GM12878 (cell line): ENCODE measurements around the gene OR51B6. TPM values are rescaled to one million over a fixed set of nuclear protein-coding genes. Genes with fewer than 3 reads are reported as not detected.

ENCODE experiments used
- ATAC-seq: fragments of 200-7000 bp; cut with Tn5 transposase; 3 replicates; pipeline ENCODE4 v1.9.1; 2020; ENCODE audit warnings: mild to moderate bottlenecking, moderate library complexity
- BruUV-seq: library from RNA; stranded (reverse); fragments of 400-500 nt; replicated peaks from 2 replicates; lab custom pipeline; 2021; lab: Mats Ljungman, UMichigan
- CTCF ChIA-PET: fragments of 300-600 bp; sonication (Branson Sonifier 250); formaldehyde crosslinking; extraction: SDS; loops from one replicate; lab custom pipeline; 2021; ENCODE audit warnings: inconsistent platforms; lab: Yijun Ruan, JAX
- POLR2A ChIA-PET: fragments of 350-600 bp; formaldehyde crosslinking; extraction: SDS; loops from one replicate; lab custom pipeline; 2021; ENCODE audit warnings: inconsistent platforms; lab: Charles Lee
- RAD21 ChIA-PET: fragments of 300-600 bp; sonication (Branson Sonifier 250); formaldehyde crosslinking; loops from one replicate; lab custom pipeline; 2023; ENCODE audit warnings: antibody characterized with exemption; ENCODE audit not compliant: unreplicated experiment; lab: Charles Lee
- SMC1A ChIA-PET: fragments of 300-600 bp; sonication (Branson Sonifier 250); formaldehyde crosslinking; loops from one replicate; lab custom pipeline; 2023; ENCODE audit not compliant: unreplicated experiment, uncharacterized antibody; lab: Charles Lee
- DNase-seq: peaks from one replicate; pipeline ENCODE4 v3.0.0-alpha.2; 2011; ENCODE audit warnings: low read depth, low spot score
- FAIRE-seq: peaks from 3 replicates; lab custom pipeline; 2011; peaks lifted over from hg19 to GRCh38; lab: Jason Lieb, UNC
- H2AFZ ChIP-seq: 2 replicates; pipeline ENCODE4 v1.6.0; 2011; ENCODE audit warnings: low read depth, low read length, control low read depth; ENCODE audit not compliant: control insufficient read depth
- H3K27ac ChIP-seq: 2 replicates; pipeline ENCODE4 v1.5.1; 2011; ENCODE audit warnings: control low read depth; ENCODE audit not compliant: control insufficient read depth, insufficient read depth
- H3K27me3 ChIP-seq, 2 experiments: replicated peaks in 1 of 2; 2 replicates each; pipeline versions ENCODE4 v1.6.0 to v1.6.1; 2011; ENCODE audit warnings: low read length in 1 of 2; ENCODE audit not compliant: control insufficient read depth in 2 of 2, insufficient read depth in 2 of 2
- H3K36me3 ChIP-seq, 2 experiments: 2 replicates each; pipeline ENCODE4 v1.5.1; 2011; ENCODE audit warnings: low read length in 1 of 2; ENCODE audit not compliant: control insufficient read depth in 2 of 2, insufficient read depth in 2 of 2
- H3K4me1 ChIP-seq: 2 replicates; pipeline ENCODE4 v1.6.1; 2011; ENCODE audit warnings: mild to moderate bottlenecking, low read length, moderate library complexity, mixed read lengths; ENCODE audit not compliant: control insufficient read depth, insufficient read depth
- H3K4me2 ChIP-seq: 2 replicates; pipeline ENCODE4 v1.6.0; 2011; ENCODE audit warnings: control low read depth; ENCODE audit not compliant: control insufficient read depth, insufficient read depth
- H3K4me3 ChIP-seq: fragments of 200-600 bp; sonication (generic); 2 replicates; pipeline ENCODE4 v1.5.1; 2016
- H3K79me2 ChIP-seq: 2 replicates; pipeline ENCODE4 v1.6.0; 2011; ENCODE audit warnings: low read length; ENCODE audit not compliant: control insufficient read depth, insufficient read depth
- H3K9ac ChIP-seq: 2 replicates; pipeline ENCODE4 v1.8.0; 2011; ENCODE audit warnings: low read length, control low read depth, mixed read lengths; ENCODE audit not compliant: control insufficient read depth, insufficient read depth
- H3K9me3 ChIP-seq: replicated peaks from 3 replicates; pipeline ENCODE4 v1.5.1; 2011; ENCODE audit warnings: mild to moderate bottlenecking, low read length; ENCODE audit not compliant: control insufficient read depth, insufficient read depth
- H4K20me1 ChIP-seq: 2 replicates; pipeline ENCODE4 v1.6.0; 2011; ENCODE audit not compliant: control insufficient read depth, insufficient read depth
- BRCA1 ChIP-seq: IDR thresholded peaks from 2 replicates; pipeline ENCODE4 v1.6.1; 2011; ENCODE audit warnings: low read depth, low read length, improper control_type of control experiment
- CBFB ChIP-seq: IDR thresholded peaks from 2 replicates; pipeline ENCODE4 v1.6.1; 2016; ENCODE audit warnings: antibody characterized with exemption, low read depth
- CREM ChIP-seq: IDR thresholded peaks from 2 replicates; pipeline ENCODE4 v1.6.1; 2014; ENCODE audit warnings: antibody characterized with exemption, low read depth
- EZH2 ChIP-seq: IDR thresholded peaks from 2 replicates; pipeline ENCODE4 v1.6.1; 2012; ENCODE audit warnings: low read depth, mild to moderate bottlenecking, control low read depth, inconsistent platforms, low read length, borderline replicate concordance; ENCODE audit not compliant: control insufficient read depth
- GATAD2B ChIP-seq: fragments of 450-650 bp; conservative IDR thresholded peaks from 2 replicates; pipeline ENCODE4 v1.6.1; 2017; ENCODE audit warnings: low read depth, mild to moderate bottlenecking, moderate library complexity
- JUND ChIP-seq: IDR thresholded peaks from 2 replicates; pipeline ENCODE4 v1.6.1; 2012; ENCODE audit warnings: low read depth, mild to moderate bottlenecking, low read length, improper control_type of control experiment, moderate library complexity
- PAX8 ChIP-seq: fragments of 450-650 bp; IDR thresholded peaks from 2 replicates; pipeline ENCODE4 v1.6.1; 2017; ENCODE audit warnings: mild to moderate bottlenecking, moderate library complexity
- RELA ChIP-seq: fragments of 450-650 bp; IDR thresholded peaks from 2 replicates; pipeline ENCODE4 v1.8.0; 2014; ENCODE audit warnings: borderline replicate concordance; ENCODE audit not compliant: partially characterized antibody
- RFX5 ChIP-seq: IDR thresholded peaks from 2 replicates; pipeline ENCODE4 v1.6.1; 2011; ENCODE audit warnings: low read depth, low read length, improper control_type of control experiment
- SMC3 ChIP-seq: IDR thresholded peaks from 2 replicates; pipeline ENCODE4 v1.6.1; 2011; ENCODE audit warnings: low read length, improper control_type of control experiment, borderline replicate concordance
- SREBF1 ChIP-seq: IDR thresholded peaks from 2 replicates; pipeline ENCODE4 v1.6.1; 2012; ENCODE audit warnings: mild to moderate bottlenecking, low read length
- SRF ChIP-seq, 2 experiments: IDR thresholded peaks; 2 replicates each; pipeline ENCODE4 v1.6.1; 2011; ENCODE audit warnings: low read depth in 2 of 2, low read length in 2 of 2, mild to moderate bottlenecking in 1 of 2, moderate library complexity in 1 of 2
- STAT3 ChIP-seq: IDR thresholded peaks from 2 replicates; pipeline ENCODE4 v1.6.1; 2011; ENCODE audit warnings: low read depth, low read length, improper control_type of control experiment
- TCF12 ChIP-seq: IDR thresholded peaks from 2 replicates; pipeline ENCODE4 v1.6.1; 2011; ENCODE audit warnings: low read depth, mild to moderate bottlenecking, low read length
- YY1 ChIP-seq: IDR thresholded peaks from 2 replicates; pipeline ENCODE4 v1.6.1; 2011; ENCODE audit warnings: low read depth, mild to moderate bottlenecking, low read length
- ZNF207 ChIP-seq: fragments of 450-650 bp; IDR thresholded peaks from 2 replicates; pipeline ENCODE4 v1.6.1; 2014; ENCODE audit warnings: antibody characterized with exemption, mild to moderate bottlenecking, borderline replicate concordance
- WGBS: methylation state at CpG from one replicate; pipeline ENCODE4 v1.1.6; 2016; ENCODE audit warnings: low lambda C conversion rate; ENCODE audit not compliant: insufficient replicate concordance, insufficient coverage; ENCODE audit errors: missing lambda C conversion rate; 5-methylcytosine and 5-hydroxymethylcytosine counted together
- in situ Hi-C: fragments of 300-500 bp; cut with MboI; formaldehyde crosslinking; loops from 9 replicates; pipeline ENCODE4 v1.14.3; 2018; ENCODE audit warnings: mixed read lengths
- intact Hi-C: fragments of 100-400 bp; cut with micrococcal nuclease; formaldehyde crosslinking; loops from one replicate; pipeline ENCODE4 v1.14.2; 2022; ENCODE audit not compliant: unreplicated experiment
- polyA plus RNA-seq, 11 experiments: library from polyadenylated mRNA; depleted of rRNA in 4 of 11; unstranded in 6 of 11; stranded (reverse) in 5 of 11; fragments of >200 nt; fragmentation: Nextera tagmentation in 4 of 11; fragmentation: Illumina TruSeq in 1 of 11; extraction: Ambion mirVana in 4 of 11; extraction: Trizol in 1 of 11; gene quantifications; 1 replicate in 1 of 11; 2 replicates in 10 of 11; pipeline versions ENCODE4 v1.2.1 to v1.2.3, GENCODE V29; 2011 to 2016; ENCODE audit warnings: inconsistent platforms in 2 of 11, missing spikeins in 2 of 11, low read depth in 1 of 11
- total RNA-seq, 4 experiments: library from RNA; depleted of rRNA in 3 of 4; stranded (reverse); fragments of >200 nt in 3 of 4; fragmentation: Illumina TruSeq in 1 of 4; extraction: Trizol in 1 of 4; gene quantifications; 2 replicates each; pipeline versions ENCODE4 v1.2.1 to v1.2.3, GENCODE V29; 2013 to 2021
- TF ChIP-seq, protein P1 (sequence below): fragments of 450-650 bp; IDR thresholded peaks from 2 replicates; pipeline ENCODE4 v1.6.1; 2017; ENCODE audit warnings: borderline replicate concordance
- TF ChIP-seq, protein P2 (sequence below): fragments of 450-650 bp; formaldehyde crosslinking; IDR thresholded peaks from 2 replicates; pipeline ENCODE4 v1.4.0; 2020; ENCODE audit warnings: mild to moderate bottlenecking, moderate library complexity
- TF ChIP-seq, protein P3 (sequence below): fragments of 450-650 bp; IDR thresholded peaks from 2 replicates; pipeline ENCODE4 v1.6.1; 2017; ENCODE audit warnings: mild to moderate bottlenecking, low read depth, inconsistent platforms; ENCODE audit not compliant: poor library complexity, severe bottlenecking

The OR51B6 gene
- total and polyA plus RNA-seq, 10 of the 15 experiments (the other 5 are each of a cell fraction or from before 2014, with no cell fraction given) = 0.17 TPM; not detected in 9

DNA sequence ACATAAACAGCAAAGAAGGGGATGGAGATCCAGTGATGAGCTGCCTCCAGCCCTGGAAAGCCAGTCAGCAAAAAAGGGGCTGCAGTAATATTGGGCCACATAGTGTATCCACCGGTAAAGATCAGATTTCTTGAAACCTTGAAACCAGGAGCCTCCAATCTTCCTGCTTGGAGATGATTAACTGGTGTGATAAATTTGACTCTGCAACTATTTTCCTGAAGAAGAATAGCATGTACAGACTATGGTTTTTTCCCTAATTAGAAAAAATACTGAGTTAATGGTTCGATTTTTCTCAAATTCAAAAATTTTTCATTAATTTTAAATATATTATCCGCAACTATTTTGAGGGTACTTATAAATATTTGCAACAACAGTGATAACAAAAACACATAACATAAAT is 27.1 kb upstream of the OR51B6 start, which contains the start of gene OR51B2:
Gene OR51B2 (minus strand): TSS at position 101 of the 400 bp plus-strand sequence. CDS start 0 bp downstream, at position 101.
- Histone ChIP-seq H3K27ac (no peak within 1 kb of the TSS), H3K4me3 (no peak within 1 kb of the TSS), H3K9me3 (no peaks in the 10 kb centered on the region), H2AFZ (no peak within 1 kb of the TSS), H3K79me2 (no peaks in the 10 kb centered on the region), H3K4me2 (no peak within 1 kb of the TSS), H3K9ac (no peak within 1 kb of the TSS), H3K36me3 (no peaks in the 10 kb centered on the region), H4K20me1 (no peaks in the 10 kb centered on the region), H3K4me1 (no peaks in the 10 kb centered on the region), H3K27me3 (no peaks in the 10 kb centered on the region)
- POLR2A ChIA-PET = no interaction called here
- SMC1A ChIA-PET = no interaction called here
- TF ChIP-seq TCF12 = no peak
- no peak for TF ChIP-seq YY1
- TF ChIP-seq, protein P1, sequence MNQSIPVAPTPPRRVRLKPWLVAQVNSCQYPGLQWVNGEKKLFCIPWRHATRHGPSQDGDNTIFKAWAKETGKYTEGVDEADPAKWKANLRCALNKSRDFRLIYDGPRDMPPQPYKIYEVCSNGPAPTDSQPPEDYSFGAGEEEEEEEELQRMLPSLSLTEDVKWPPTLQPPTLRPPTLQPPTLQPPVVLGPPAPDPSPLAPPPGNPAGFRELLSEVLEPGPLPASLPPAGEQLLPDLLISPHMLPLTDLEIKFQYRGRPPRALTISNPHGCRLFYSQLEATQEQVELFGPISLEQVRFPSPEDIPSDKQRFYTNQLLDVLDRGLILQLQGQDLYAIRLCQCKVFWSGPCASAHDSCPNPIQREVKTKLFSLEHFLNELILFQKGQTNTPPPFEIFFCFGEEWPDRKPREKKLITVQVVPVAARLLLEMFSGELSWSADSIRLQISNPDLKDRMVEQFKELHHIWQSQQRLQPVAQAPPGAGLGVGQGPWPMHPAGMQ = no peak
- TF ChIP-seq PAX8 = no peak
- no peak for TF ChIP-seq CREM
- no peak for TF ChIP-seq ZNF207
- TF ChIP-seq SMC3 = no peak
- TF ChIP-seq, protein P2, sequence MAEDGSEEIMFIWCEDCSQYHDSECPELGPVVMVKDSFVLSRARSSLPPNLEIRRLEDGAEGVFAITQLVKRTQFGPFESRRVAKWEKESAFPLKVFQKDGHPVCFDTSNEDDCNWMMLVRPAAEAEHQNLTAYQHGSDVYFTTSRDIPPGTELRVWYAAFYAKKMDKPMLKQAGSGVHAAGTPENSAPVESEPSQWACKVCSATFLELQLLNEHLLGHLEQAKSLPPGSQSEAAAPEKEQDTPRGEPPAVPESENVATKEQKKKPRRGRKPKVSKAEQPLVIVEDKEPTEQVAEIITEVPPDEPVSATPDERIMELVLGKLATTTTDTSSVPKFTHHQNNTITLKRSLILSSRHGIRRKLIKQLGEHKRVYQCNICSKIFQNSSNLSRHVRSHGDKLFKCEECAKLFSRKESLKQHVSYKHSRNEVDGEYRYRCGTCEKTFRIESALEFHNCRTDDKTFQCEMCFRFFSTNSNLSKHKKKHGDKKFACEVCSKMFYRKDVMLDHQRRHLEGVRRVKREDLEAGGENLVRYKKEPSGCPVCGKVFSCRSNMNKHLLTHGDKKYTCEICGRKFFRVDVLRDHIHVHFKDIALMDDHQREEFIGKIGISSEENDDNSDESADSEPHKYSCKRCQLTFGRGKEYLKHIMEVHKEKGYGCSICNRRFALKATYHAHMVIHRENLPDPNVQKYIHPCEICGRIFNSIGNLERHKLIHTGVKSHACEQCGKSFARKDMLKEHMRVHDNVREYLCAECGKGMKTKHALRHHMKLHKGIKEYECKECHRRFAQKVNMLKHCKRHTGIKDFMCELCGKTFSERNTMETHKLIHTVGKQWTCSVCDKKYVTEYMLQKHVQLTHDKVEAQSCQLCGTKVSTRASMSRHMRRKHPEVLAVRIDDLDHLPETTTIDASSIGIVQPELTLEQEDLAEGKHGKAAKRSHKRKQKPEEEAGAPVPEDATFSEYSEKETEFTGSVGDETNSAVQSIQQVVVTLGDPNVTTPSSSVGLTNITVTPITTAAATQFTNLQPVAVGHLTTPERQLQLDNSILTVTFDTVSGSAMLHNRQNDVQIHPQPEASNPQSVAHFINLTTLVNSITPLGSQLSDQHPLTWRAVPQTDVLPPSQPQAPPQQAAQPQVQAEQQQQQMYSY = no peak
- TF ChIP-seq STAT3 = no peak
- no peak for TF ChIP-seq CBFB
- TF ChIP-seq, protein P3, sequence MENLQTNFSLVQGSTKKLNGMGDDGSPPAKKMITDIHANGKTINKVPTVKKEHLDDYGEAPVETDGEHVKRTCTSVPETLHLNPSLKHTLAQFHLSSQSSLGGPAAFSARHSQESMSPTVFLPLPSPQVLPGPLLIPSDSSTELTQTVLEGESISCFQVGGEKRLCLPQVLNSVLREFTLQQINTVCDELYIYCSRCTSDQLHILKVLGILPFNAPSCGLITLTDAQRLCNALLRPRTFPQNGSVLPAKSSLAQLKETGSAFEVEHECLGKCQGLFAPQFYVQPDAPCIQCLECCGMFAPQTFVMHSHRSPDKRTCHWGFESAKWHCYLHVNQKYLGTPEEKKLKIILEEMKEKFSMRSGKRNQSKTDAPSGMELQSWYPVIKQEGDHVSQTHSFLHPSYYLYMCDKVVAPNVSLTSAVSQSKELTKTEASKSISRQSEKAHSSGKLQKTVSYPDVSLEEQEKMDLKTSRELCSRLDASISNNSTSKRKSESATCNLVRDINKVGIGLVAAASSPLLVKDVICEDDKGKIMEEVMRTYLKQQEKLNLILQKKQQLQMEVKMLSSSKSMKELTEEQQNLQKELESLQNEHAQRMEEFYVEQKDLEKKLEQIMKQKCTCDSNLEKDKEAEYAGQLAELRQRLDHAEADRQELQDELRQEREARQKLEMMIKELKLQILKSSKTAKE = no peak
- no peak for TF ChIP-seq BRCA1
- no peak for TF ChIP-seq RELA
- TF ChIP-seq EZH2 = no peak
- no peak for TF ChIP-seq SREBF1
- no peak for TF ChIP-seq RFX5
- TF ChIP-seq GATAD2B = no peak
- TF ChIP-seq JUND = no peak
- no peak for TF ChIP-seq SRF (IDR thresholded peaks at IDR 0.05; ENCODE audit: low read depth in 2 of 2, low read length in 2 of 2)
- ATAC-seq (no peak), FAIRE-seq (no peak), DNase-seq (no peak)
- CTCF ChIA-PET = no interaction called here
- intact Hi-C loops = no loop called here
- RAD21 ChIA-PET = no interaction called here
- in situ Hi-C loops = no loop called here
- no TSS peak for BruUV-seq
- 27% methylated on average over 3 of the region's 3 CpGs for WGBS
